HG02840 (cell line): Measurements from ENCODE around the gene QARS1.

Experiments
- ATAC-seq: cut with Tn5 transposase; IDR thresholded peaks from one replicate; pipeline ENCODE4 v1.9.1; 2021; ENCODE audit warnings: mild to moderate bottlenecking, moderate library complexity, moderate number of reproducible peaks; ENCODE audit not compliant: unreplicated experiment, low FRiP score

The QARS1 gene

DNA sequence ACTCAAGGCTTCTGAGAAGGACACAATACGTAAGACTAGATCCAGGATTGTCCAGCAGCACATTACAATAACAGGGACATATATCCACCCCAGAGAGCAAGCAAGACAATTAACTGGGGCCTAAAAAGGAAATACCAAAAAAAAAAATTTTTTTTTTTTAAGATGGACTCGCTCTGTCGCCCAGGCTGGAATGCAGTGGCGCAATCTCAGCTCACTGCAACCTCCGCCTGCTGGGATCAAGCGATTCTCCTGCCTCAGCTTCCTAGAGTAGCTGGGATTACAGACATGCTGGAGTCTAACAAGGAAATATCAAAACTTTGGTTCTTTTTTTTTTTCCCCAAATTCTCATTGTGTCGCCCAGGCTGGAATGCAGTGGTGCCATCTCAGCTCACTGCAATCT, 46.5 kb downstream of the QARS1 start:
- ATAC-seq: no peak

DNA sequence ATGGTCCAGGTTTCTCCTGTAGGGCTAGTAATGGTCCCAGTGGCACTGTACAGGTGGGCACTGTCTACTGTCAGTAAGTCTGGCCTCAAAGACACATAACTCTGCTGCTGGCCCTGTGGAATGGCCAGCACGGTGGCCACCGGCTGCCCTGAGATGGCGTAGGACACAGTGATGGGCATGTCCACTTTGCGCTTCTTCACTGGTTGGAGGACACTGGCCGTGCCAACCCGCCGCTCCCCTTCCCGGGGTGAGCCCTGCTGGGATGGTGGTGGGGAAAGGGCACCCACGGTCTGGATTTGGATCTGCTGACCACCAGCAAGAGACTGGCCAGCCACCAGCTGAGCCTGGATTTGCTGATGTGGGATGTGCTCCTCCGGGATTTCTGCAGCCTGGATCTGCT, 47.3 kb downstream of the QARS1 start:
- ATAC-seq: no peak

DNA sequence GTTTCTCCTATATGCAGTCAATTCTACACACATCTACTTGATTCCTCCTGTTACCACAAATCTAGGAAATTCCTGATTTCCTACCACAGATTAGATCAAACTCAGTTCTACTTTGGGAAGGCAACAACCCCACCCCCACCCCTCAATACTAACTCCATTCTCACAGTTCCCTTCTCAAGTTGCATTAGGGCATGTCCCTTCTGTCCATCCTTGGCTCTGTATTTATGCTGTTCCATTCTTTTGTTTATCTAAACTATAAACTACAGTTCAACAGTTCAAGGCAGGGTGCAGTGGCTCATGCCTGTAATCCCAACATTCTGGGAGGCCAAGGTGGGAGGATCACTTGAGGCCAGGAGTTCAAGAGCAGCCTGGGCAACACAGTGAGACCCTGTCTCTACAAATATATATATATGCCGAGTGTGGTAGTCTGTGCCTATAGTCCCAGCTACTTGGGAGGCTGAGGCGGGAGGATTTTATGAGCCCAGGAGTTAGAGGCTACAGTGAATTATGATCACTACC, 50.2 kb downstream of the QARS1 start:
- no peak for ATAC-seq

DNA sequence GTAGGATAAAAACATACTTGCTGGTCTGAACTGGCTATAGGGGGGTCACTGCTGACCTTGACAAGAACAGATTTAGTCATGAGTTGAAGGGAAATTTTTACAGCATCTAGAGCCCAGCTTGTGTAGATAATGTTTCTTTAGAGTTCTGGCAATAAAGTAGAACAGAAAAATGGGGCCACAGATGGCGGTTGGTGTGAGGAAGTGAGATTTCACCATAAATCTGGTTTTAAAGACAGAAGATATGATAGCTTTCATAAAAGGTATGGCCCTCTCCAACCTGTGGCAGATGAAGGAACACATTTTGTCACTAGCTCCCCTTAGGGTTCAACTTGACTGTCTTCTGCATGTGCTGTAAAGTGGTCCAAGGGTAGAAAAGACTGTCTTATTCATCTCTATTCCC, 51.0 kb downstream of the QARS1 start:
- ATAC-seq: no peak
